Ishikawa (cell line): ENCODE results near the gene NXT1.

ENCODE experiments used
- CEBPB ChIP-seq: IDR thresholded peaks from 2 replicates; pipeline ENCODE4 v1.6.1; 2012
- CREB1 ChIP-seq: IDR thresholded peaks from 2 replicates; pipeline ENCODE4 v1.6.1; 2012; ENCODE audit warnings: low read depth
- EGR1 ChIP-seq: IDR thresholded peaks from 2 replicates; pipeline ENCODE4 v1.6.1; 2012
- EP300 ChIP-seq: IDR thresholded peaks from 2 replicates; pipeline ENCODE4 v1.6.1; 2012; ENCODE audit warnings: borderline replicate concordance
- TAF1 ChIP-seq: IDR thresholded peaks from 2 replicates; pipeline ENCODE4 v1.6.1; 2012; ENCODE audit warnings: low read depth, mild to moderate bottlenecking
- TEAD4 ChIP-seq: IDR thresholded peaks from 2 replicates; pipeline ENCODE4 v1.6.1; 2012
- ZBTB7A ChIP-seq: IDR thresholded peaks from 2 replicates; pipeline ENCODE4 v1.6.1; 2012; ENCODE audit warnings: low read depth
- TF ChIP-seq, protein P1 (sequence below): IDR thresholded peaks from 2 replicates; pipeline ENCODE4 v1.6.1; 2012; ENCODE audit warnings: low read depth, mild to moderate bottlenecking

DNA sequence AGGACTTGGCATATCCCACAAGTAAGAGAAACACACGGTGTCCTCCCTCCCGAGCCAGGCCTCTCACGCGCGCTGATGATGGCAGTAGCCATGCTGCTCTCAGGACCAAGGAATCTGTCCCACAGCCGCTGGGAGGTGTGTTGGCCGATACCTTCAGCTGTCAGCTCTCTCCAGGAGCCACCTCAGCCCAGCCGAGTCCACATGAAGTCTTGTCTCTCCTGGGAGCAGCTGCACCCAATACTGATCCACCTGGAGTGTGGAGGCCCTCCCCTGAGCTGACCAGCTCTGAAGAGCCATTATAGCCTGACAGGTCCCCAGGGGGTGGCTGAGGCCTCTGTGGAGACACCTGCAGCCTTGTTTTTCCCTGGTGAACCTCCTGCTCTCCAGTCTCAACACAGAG lies 23.8 kb upstream of the NXT1 start:
- TF ChIP-seq ZBTB7A (no peak), TAF1 (no peak), EP300 (no peak), CREB1 (no peak), CEBPB (no peak), EGR1 (no peak), TEAD4 (no peak)
- TF ChIP-seq, protein P1, sequence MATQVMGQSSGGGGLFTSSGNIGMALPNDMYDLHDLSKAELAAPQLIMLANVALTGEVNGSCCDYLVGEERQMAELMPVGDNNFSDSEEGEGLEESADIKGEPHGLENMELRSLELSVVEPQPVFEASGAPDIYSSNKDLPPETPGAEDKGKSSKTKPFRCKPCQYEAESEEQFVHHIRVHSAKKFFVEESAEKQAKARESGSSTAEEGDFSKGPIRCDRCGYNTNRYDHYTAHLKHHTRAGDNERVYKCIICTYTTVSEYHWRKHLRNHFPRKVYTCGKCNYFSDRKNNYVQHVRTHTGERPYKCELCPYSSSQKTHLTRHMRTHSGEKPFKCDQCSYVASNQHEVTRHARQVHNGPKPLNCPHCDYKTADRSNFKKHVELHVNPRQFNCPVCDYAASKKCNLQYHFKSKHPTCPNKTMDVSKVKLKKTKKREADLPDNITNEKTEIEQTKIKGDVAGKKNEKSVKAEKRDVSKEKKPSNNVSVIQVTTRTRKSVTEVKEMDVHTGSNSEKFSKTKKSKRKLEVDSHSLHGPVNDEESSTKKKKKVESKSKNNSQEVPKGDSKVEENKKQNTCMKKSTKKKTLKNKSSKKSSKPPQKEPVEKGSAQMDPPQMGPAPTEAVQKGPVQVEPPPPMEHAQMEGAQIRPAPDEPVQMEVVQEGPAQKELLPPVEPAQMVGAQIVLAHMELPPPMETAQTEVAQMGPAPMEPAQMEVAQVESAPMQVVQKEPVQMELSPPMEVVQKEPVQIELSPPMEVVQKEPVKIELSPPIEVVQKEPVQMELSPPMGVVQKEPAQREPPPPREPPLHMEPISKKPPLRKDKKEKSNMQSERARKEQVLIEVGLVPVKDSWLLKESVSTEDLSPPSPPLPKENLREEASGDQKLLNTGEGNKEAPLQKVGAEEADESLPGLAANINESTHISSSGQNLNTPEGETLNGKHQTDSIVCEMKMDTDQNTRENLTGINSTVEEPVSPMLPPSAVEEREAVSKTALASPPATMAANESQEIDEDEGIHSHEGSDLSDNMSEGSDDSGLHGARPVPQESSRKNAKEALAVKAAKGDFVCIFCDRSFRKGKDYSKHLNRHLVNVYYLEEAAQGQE, result no peak
